Measurements from ENCODE around the gene SLC28A2.
"Not testable (repeated sequence)": the region's sequence is repeated elsewhere in the genome, so short reads cannot be mapped to it uniquely, and the experiment has no call there.

SLC28A2 gene

GRCh38 chr15:45265506-45265905, 13.5 kb downstream of the SLC28A2 start:
- DNase-seq = no peak

- peak; percentile 44 for DNase-seq
Observed at GRCh38 chr15:45268135-45268534, 16.1 kb downstream of the SLC28A2 start.

GRCh38 chr15:45274636-45275380, 22.8 kb downstream of the SLC28A2 start:
- DNase-seq = no peak

- DNase-seq = peak; percentile 55
Observed at GRCh38 chr15:45276831-45277230, 24.8 kb downstream of the SLC28A2 start.

- DNase-seq = peak; percentile 99
Observed at GRCh38 chr15:45279024-45279698, 27.1 kb downstream of the SLC28A2 start.

GRCh38 chr15:45285413-45285812, 33.4 kb downstream of the SLC28A2 start:
- DNase-seq = no peak

- DNase-seq = no peak
Observed at GRCh38 chr15:45287390-45287956, 35.4 kb downstream of the SLC28A2 start.

GRCh38 chr15:45288947-45289346, 36.9 kb downstream of the SLC28A2 start:
- DNase-seq = no peak

- DNase-seq = no peak
Observed at GRCh38 chr15:45291822-45292582, 40.0 kb downstream of the SLC28A2 start.

GRCh38 chr15:45293326-45293725, 41.3 kb downstream of the SLC28A2 start:
- not testable (repeated sequence) for DNase-seq

- not testable (repeated sequence) for DNase-seq
Observed at GRCh38 chr15:45298964-45299378, 46.9 kb downstream of the SLC28A2 start.

- no peak for DNase-seq
Observed at GRCh38 chr15:45304711-45305110, 52.7 kb downstream of the SLC28A2 start.

- DNase-seq = no peak
Observed at GRCh38 chr15:45306105-45306504, 54.1 kb downstream of the SLC28A2 start.

- DNase-seq = peak; percentile 63
Observed at GRCh38 chr15:45307230-45307924, 55.3 kb downstream of the SLC28A2 start.

- DNase-seq = not testable (repeated sequence)
Observed at GRCh38 chr15:45314117-45314516, 62.1 kb downstream of the SLC28A2 start.

GRCh38 chr15:45314960-45315359, 62.9 kb downstream of the SLC28A2 start:
- DNase-seq = peak; percentile 63

- no peak for DNase-seq
Observed at GRCh38 chr15:45319472-45320214, 67.6 kb downstream of the SLC28A2 start.

- DNase-seq = no peak
Observed at GRCh38 chr15:45320581-45321205, 68.7 kb downstream of the SLC28A2 start.

- DNase-seq = no peak
Observed at GRCh38 chr15:45326280-45326679, 74.2 kb downstream of the SLC28A2 start.

GRCh38 chr15:45326741-45327140, 74.7 kb downstream of the SLC28A2 start:
- DNase-seq = no peak
